Measurements from ENCODE around the gene CHIT1. TPM values are rescaled to one million over a fixed set of nuclear protein-coding genes. Genes with fewer than 3 reads are reported as not detected.

Gene CHIT1
- total and polyA plus RNA-seq, 9 donors, result 0.08 to 26.9 (median 0.90) TPM; not detected in 3

- H3K27ac ChIP-seq, result no peak overlapping the region
- H3K9me3 ChIP-seq, result no peaks in the 10 kb centered on the region
- no peaks in the 10 kb centered on the region for H3K36me3 ChIP-seq
- no peak overlapping the region for H3K4me3 ChIP-seq
- intact Hi-C loops (cut with DNase I), result loop anchor here (2.0 to 5.0 kb wide), 5 partner anchors 92 to 182 kb away; partner anchors contain the start of gene ADORA1 (in 1 of the 4)
- WGBS, 3 donors, result 65 to 73% (median 71%) methylated on average over 1 of the region's 1 CpG
- no peak for DNase-seq
- no peak for TF ChIP-seq POLR2A (IDR thresholded peaks at IDR 0.05)
- no peaks in the 10 kb centered on the region for H3K27me3 ChIP-seq
- no peaks in the 10 kb centered on the region for H3K4me1 ChIP-seq (ENCODE audit: insufficient read depth)
These were observed 10.3 kb downstream of the CHIT1 start for GRCh38 chr1:203219171-203219570.

DNA sequence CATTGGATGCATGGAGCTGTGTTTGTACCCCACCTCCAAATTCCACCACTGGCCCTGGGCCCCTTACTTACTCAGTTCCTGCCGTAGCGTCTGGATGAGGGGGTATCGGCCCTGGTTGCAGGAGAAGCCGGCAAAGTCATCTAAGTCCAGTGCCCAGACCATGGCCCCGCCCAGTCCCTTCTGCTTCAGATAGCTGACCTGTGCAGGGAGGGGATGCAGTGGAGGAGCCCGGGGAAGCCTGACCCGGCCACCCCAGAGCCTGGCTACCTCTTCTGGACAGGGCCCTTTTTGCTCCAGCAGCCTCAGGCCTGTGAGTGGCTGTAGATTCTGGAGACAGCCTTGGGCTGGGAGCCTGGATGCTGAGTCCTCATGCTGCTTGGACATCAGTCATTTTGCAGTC, 11.8 kb downstream of the CHIT1 start:
- H3K27ac ChIP-seq, result no peak overlapping the region
- DNase-seq, result no peak
- no peaks in the 10 kb centered on the region for H3K4me1 ChIP-seq (ENCODE audit: insufficient read depth)
- no peaks in the 10 kb centered on the region for H3K36me3 ChIP-seq
- intact Hi-C loops (cut with DNase I), result loop anchor here (2.0 to 5.0 kb wide), 6 partner anchors 90 to 180 kb away; partner anchors contain the start of gene ADORA1 (in 1 of the 4)
- no peaks in the 10 kb centered on the region for H3K9me3 ChIP-seq
- no peak overlapping the region for H3K4me3 ChIP-seq
- no peaks in the 10 kb centered on the region for H3K27me3 ChIP-seq
- WGBS, 3 donors, result 67 to 77% (median 76%) methylated on average over 7 of the region's 7 CpGs
- TF ChIP-seq CTCF (IDR thresholded peaks at IDR 0.05) (no peak), EP300 (IDR thresholded peaks at IDR 0.05) (no peak), POLR2A (IDR thresholded peaks at IDR 0.05) (no peak)

DNA sequence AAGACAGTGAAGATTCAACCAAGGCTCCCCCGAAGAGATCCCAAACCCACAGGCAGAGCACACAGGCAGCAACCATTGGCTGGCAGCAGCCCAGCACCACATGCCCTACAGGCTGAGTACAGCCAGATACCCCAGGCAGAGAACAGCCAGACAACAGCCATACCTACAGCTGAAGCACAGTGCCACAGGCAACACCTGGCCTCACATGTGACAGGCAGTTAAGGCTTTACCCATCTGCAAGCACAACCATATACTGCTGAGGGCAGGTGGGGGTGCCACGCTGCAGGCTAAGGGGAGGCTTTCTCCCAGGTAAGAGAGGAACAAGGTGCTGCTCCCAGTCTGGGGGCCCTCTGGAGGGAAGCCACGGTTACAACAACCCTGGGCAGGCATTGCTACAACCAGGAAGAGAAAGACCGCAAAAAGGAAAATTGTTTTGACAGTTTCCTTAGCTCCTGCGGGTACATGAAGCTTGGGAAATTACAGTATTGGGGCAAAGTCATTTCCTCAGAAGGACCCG, 12.3 kb downstream of the CHIT1 start:
- no peak overlapping the region for H3K27ac ChIP-seq
- WGBS, 3 donors, result 50 to 54% (median 52%) methylated on average over 6 of the region's 6 CpGs
- H3K9me3 ChIP-seq, result no peaks in the 10 kb centered on the region
- H3K4me3 ChIP-seq, result no peak overlapping the region
- H3K4me1 ChIP-seq (ENCODE audit: insufficient read depth), result no peaks in the 10 kb centered on the region
- DNase-seq, result no peak
- intact Hi-C loops (cut with DNase I), result loop anchor here (2.0 to 5.0 kb wide), 5 partner anchors 90 to 180 kb away; partner anchors contain the start of gene ADORA1 (in 1 of the 4)
- TF ChIP-seq POLR2A (IDR thresholded peaks at IDR 0.05) (no peak), CTCF (IDR thresholded peaks at IDR 0.05) (no peak), EP300 (IDR thresholded peaks at IDR 0.05) (no peak)
- H3K36me3 ChIP-seq, result no peaks in the 10 kb centered on the region
- H3K27me3 ChIP-seq, result no peaks in the 10 kb centered on the region

DNA sequence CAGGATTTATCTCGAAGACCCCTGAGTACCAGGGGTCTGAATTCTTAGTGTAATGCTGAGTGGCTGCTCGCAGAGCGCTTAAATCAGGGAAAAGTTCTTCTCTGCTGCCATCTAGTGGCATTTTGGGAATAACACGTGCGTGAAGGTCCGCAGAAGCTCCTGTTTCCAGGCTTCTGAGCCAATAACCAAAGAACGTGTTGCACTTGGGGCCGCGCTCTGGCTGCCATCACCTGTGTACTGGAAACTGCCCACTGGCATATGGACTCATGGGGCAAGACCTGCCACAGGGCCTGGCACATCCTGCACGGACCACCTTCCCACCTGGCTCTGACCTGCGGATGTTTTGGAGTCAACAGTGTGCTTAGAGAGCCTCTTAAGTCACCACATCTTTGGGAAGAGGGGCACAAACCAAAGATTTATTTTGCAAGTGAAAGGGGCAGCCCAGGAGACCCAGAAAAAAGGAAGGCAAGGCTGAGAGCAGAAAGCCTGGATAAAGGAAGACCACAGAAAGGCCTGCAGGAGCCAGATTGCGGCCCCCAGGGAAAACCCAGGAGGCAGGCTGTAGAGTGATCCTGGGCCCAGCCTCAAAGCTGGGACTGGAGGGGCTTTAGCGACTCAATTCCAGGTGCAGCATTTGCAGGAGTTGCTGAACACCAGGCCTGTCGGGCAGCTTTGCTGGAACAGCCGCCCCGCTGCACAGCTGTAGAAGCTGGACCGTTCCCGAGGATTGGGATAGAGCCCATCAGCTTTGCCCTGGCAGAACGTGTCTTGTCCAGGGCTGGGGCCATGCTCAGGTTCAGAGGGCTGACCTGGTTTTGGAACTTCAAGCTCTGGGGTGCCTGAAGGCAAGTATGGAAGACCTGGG, 13.0 kb downstream of the CHIT1 start:
- 29 to 33% (median 30%) methylated on average over 19 of the region's 19 CpGs for WGBS, 3 donors
- Histone ChIP-seq H3K27me3 (no peaks in the 10 kb centered on the region), H3K27ac (no peak overlapping the region), H3K9me3 (no peaks in the 10 kb centered on the region), H3K4me1 (ENCODE audit: insufficient read depth) (no peaks in the 10 kb centered on the region), H3K36me3 (no peaks in the 10 kb centered on the region), H3K4me3 (no peak overlapping the region)
- TF ChIP-seq CTCF (IDR thresholded peaks at IDR 0.05), result peak; percentile 58 to 72 (median 64)
- TF ChIP-seq POLR2A (IDR thresholded peaks at IDR 0.05), result no peak
- intact Hi-C loops (cut with DNase I), result loop anchor here (2.0 to 5.0 kb wide), 5 partner anchors 89 to 179 kb away; partner anchors contain the start of gene ADORA1 (in 1 of the 4)
- DNase-seq, result peak; percentile 33 to 62 (median 50)

Data from ovary (tissue), 9 donors.